ENCODE results near the gene ADAMTSL2. TPM values are rescaled to one million over a fixed set of nuclear protein-coding genes. Genes with fewer than 3 reads are reported as not detected.
A peak's percentile ranks its signal among the peaks of the same experiment; 100 is the strongest.

The ADAMTSL2 gene
- total and polyA plus RNA-seq, 2 of the 13 experiments (the other 11 are each of a cell fraction or from before 2014, with no cell fraction given), result 1.9 to 3.8 TPM

- TF ChIP-seq ZBTB40 (IDR thresholded peaks at IDR 0.05) (no peak), ZBTB40 (CRISPR knock-in tag; IDR thresholded peaks at IDR 0.05) (no peak), SMARCC2 (IDR thresholded peaks at IDR 0.05) (no peak), PHF8 (CRISPR knock-in tag; IDR thresholded peaks at IDR 0.05) (0 out of 2 replicates have a peak, but pooled peaks have one; percentile 39), ZNF441 (CRISPR knock-in tag; IDR thresholded peaks at IDR 0.05; ENCODE audit: borderline replicate concordance) (no peak), GMEB2 (CRISPR knock-in tag; IDR thresholded peaks at IDR 0.05; ENCODE audit: low read depth) (no peak), HOXA9 (CRISPR knock-in tag; IDR thresholded peaks at IDR 0.05; ENCODE audit: borderline replicate concordance) (0 out of 2 replicates have a peak, but pooled peaks have one; percentile 36), JUND (CRISPR knock-in tag; IDR thresholded peaks at IDR 0.05) (no peak), FOXM1 (CRISPR knock-in tag; IDR thresholded peaks at IDR 0.05) (no peak), MXI1 (IDR thresholded peaks at IDR 0.05; ENCODE audit: borderline replicate concordance, low read depth, low read length) (no peak), PPARG (CRISPR knock-in tag; conservative IDR thresholded peaks at IDR 0.05) (no peak), THRA (CRISPR knock-in tag; IDR thresholded peaks at IDR 0.05; ENCODE audit: borderline replicate concordance) (no peak; the same call in 1 of the 2 replicates), SRF (IDR thresholded peaks at IDR 0.05; ENCODE audit: low read depth, low read length) (no peak), E2F1 (CRISPR knock-in tag; IDR thresholded peaks at IDR 0.05) (no peak), RARG (CRISPR knock-in tag; IDR thresholded peaks at IDR 0.05; ENCODE audit: low read depth) (no peak)
These were observed 28.4 kb upstream of the ADAMTSL2 start (continued) for GRCh38 chr9:133505901-133506652.
